8988T (cell line): Measurements from ENCODE around the gene CAPN11.
A peak's percentile ranks its signal among the peaks of the same experiment; 100 is the strongest.

ENCODE experiments used
- DNase-seq: peaks from one replicate; pipeline ENCODE4 v3.0.0; 2011

CAPN11 gene

DNA sequence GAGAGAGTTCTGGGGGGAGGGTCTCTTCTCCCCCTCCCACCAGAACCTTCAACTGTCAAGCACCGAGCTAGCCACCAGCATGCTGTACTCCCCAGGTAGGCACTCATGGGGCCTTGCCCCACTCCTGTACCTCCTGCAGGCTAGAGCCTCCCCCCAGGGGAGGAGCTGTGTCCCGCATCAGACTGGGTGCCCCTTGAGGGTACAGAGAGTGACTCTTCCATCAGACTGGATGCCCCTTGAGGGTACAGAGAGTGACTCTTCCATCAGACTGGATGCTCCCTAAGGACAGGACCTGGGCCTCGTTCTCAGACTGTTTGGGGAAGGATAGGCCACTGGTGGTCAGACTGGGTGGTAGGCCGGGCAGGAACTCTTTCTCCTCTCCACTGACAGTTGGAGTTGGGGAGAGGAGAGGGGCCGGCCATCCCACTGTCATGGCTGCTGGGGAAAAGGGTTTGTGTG, at the start of gene CAPN11:
TSS of gene CAPN11 (plus strand) at position 51 of the 459 bp plus-strand sequence. CDS start at position 80, 29 bp downstream.
- no peak for DNase-seq

- no peak for DNase-seq
Measured at GRCh38 chr6:44109212-44109611, 49.4 kb upstream of the CAPN11 start.

DNA sequence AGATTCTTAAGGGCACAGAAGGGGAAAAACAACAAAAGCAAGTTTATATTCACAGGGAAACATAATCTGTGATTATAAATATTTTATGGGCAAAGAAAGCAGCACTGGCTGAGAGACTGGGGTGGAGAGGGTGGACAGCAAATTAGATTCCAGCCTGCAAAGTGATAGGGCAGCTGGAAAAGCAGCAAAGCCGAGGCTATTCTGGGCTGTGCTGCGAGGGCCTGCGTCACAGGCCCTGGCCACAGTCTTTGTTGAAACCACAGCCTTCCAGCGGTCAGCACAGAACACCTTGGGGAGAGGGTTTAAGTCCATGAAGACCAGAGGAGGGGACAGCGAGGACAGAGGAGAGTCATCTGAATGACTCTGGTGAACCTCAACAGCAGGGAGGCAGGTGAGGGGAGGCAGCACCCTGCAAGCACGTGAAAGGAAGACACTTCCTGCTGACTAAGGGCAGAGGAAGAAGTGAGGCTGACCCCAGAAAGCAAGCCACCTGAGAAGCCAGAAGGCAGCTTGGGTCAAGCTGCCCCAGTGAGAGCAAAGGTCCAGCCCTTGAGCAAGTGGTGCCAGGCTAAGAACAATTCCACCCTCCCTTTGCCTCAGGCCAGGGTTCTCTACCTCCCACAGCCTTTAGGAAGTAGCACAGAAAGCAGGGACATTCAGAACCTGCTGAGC, 48.5 kb upstream of the CAPN11 start:
- no peak for DNase-seq

DNA sequence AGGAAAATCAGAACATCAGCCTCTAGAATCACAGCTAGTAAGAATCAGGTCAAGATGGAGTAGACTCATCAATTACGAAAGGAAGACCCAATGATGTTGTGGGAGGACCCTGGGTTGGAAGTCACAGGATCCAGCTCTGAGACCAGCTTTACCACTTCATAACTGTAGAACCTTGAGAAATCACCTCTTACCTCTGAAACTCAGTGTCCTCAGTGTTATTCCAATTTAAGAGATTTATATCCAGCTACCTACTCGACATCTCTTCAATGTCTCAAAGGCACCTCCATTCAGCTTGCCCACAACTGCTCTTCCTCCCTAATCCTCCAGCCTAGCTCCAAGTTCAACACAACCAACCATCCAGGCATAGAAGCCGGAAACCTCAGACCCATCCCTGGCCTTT, 47.7 kb upstream of the CAPN11 start:
- no peak for DNase-seq

DNA sequence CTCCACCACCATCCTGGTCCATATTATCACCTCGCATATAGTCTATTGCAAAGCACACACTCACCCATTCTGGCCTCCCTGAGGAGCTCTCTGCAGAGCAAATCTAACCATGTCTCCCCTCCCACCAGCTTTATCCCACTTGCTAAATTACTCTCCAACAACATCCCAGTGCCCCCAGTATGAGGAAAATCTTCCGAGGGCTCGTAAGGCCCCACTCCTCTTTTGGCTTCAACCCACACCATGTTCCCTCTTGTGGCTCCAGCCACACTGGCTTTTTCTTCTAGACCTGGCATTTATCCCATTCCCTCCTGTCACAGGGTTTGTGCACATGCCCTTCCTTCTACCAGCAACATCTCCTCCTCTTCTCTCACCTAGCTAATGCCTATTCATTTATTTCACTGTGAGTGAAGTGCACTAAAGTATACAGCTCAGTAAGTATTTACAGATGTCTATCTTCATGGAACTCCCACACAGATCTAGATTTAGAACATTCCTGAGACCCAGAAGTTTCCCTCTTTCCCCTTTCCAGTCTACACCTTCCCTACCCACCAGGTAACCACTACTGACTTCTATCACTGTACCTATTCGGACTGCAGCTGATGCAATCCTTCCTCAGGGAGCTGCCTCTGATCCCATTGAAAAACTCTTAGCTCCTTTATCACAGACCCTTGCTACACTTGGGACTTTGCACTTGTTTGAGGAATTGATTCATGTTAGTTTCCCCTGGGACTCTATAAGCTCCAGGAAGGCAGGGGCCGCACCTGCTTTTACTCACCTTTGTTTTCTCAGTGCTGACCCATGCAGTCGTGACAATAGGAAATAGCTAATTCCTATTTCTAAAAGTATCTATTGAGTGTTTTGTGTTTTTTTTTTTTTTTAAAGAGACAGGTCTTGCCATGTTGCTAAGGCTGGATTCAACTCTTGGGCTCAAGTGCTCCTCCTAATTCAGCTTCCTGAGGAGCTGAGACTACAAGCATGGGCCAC, 46.9 kb upstream of the CAPN11 start:
- no peak for DNase-seq

DNA sequence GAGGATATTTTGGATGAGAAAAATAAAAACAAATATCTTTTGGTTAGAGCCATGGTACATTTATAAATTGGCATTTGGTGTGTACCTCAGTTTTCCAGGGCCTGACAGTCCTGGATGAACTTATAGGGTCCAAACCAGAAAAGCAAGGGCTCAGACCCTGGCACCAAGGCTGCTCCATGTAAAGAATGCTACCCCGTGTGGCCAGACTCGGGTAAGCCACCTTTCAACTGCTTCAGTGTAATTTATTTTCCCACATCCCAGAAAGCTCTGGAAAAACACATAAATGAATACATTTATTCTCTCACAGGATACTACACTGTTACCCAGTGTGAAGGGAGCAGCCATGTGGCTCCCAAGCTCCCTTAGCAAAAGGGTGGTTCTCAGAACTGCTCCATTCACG, 45.2 kb upstream of the CAPN11 start:
- DNase-seq = no peak

GRCh38 chr6:44115866-44116265, 42.8 kb upstream of the CAPN11 start:
- no peak for DNase-seq

DNA sequence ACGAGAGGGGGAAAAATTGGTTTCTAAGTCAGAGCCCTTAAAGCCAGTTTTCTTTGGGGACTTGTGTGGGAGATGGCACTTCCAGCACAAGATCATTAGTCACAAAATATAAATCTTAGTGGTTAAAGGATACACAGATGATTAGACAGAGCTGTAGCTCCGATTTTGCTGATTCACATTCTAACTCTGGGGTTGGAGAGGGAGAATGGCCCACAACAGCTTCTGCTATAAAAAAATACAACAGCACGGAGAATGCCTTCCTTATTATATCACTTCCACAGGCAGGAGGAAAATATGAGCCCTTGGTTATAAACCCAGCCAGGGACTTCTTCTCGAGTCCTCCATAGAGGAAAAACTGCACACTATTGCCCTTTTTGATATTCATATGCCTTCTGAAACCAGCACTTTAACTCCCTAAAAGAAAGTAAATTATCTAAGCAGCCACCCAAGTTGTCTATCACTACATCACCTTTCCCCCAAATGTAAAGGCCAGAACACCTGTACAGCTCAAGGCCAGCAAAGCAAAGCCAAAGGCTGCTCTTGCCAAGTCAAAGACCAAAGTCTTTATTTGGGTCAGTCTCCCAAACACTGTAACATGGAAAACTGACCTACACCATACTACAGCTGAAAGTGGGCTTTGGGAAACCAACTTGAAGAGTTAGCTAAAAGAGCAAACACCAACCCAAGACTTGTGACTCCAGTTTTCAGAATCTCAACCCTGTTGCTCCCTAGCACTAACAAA, 41.8 kb upstream of the CAPN11 start:
- DNase-seq = no peak

- DNase-seq = no peak
Measured at GRCh38 chr6:44117397-44118128, 41.1 kb upstream of the CAPN11 start.

GRCh38 chr6:44119704-44120262, 38.8 kb upstream of the CAPN11 start:
- DNase-seq = no peak

- DNase-seq = no peak
Measured at GRCh38 chr6:44120692-44121443, 37.8 kb upstream of the CAPN11 start.

GRCh38 chr6:44122801-44123200, 35.8 kb upstream of the CAPN11 start:
- no peak for DNase-seq

DNA sequence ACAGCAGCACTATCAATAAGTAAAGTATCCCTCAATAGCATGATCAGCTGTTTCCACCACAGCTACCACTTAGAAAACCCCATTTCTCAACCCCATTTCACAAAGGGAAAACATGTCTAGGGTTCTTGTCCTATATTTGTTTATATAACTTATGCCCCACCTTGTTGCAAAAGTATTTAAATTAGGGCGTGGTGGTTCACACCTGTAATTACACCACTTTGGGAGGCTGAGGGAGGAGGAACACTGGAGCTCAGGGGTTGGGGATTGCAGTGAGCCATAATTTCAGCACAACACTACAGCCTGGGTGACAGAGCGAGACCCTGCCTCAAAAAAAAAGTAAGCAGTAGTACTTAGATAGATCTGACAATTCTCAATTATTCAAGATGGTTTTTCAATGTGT, 35.1 kb upstream of the CAPN11 start:
- no peak for DNase-seq

- peak; percentile 59 for DNase-seq
Measured at GRCh38 chr6:44126320-44127149, 32.1 kb upstream of the CAPN11 start.

DNA sequence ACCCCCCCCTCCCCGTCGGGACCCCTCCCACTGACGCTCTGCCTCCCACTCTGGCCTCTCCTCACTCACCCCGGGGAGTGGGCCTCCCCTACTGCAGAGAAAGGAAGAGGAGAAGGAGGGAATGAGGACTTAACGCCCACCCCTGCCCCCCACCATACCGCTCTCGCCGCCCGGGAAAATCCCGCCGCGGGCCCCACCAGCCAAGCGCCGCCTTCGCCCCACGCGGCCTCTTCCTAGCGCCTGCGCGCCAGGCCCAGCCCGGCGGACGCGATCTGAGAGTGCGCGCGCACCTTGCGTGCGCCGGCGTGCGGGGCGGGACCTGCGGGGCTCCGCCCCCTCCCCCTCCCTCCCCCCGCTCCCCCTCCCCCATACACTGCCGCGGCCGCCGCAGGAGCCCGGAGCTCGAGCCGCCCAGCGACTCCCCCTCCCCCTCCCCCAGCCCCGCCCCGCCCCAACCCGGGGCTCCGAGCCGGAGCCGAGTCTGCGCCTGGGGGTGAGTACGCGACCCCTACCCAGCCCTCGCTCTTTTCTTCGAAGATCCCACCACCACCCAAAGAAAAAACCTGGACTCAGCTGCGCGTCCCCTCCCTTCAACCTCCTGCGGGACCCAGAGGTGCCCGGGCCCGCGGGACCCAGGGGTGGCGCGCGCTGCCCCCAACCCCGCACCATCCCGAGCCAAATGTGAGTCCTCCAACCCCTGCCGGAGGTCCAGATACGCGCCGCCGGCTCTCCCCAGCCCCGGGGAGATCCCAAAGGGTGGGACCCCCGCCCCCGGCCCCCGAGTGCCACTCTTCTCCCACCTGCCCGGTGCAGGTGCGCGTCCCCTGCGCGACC, 31.2 kb upstream of the CAPN11 start, which contains the start of the genes MRPL14 and TMEM63B:
TSS of gene MRPL14 (minus strand) at position 267 of the 834 bp plus-strand sequence. CDS start 10,841 bp downstream, outside the sequence.
TSS of gene TMEM63B (plus strand) at position 369 of the 834 bp plus-strand sequence. CDS start 7,031 bp downstream, outside the sequence.
- peak; percentile 99 for DNase-seq

DNA sequence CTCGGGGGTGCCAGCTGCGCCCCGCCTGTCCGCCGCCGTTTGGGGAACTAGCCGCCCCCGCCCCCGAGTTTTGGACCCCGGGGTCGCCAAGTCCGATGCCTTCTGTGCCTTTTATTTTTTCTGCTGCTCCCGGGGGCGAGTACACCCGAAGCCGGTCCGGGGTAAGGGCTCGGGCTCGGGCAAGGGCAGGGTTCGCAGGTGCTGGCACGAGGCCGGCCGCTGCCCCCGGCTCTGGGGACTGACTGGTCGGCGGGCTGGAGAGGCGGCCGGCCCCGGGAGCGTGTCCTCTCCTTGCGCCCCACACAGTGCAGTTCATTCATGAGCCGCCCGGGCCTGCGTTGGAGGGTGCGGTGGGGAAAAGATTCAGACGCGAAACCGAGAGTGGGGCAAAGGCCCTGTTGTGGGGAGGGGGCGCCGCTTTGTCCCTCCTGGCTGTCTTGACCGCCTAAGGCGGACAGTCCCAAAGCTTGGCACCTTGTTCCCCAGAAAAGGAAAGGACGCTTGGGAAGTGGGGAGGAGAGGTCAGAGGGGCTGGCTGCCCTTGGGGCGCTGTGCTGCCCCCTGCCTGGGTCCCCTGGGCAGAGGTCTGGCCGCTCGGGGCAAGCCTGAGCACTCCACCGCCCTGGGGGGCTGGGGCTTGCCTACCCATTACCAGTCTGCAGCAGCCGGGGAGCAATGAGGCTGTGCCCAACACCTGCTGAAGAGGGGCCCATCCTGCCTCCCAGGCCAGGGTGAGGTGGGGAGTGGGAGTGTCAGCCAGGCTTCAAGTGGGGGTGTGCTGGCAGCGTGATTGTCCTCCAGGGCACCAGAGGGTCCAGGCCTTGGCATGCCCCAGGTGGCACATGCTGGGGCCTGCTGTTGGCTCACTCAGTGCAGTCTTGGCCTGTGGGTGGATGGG, 30.4 kb upstream of the CAPN11 start:
- DNase-seq = peak; percentile 75

- DNase-seq = no peak
Measured at GRCh38 chr6:44129841-44130322, 28.7 kb upstream of the CAPN11 start.

- DNase-seq = no peak
Measured at GRCh38 chr6:44131892-44132291, 26.7 kb upstream of the CAPN11 start.
